Measurements from ENCODE around the gene ENGASE. TPM values are rescaled to one million over a fixed set of nuclear protein-coding genes. Genes with fewer than 3 reads are reported as not detected.

Gene ENGASE
- total RNA-seq, 4 donors from 2014 or later = 10.4 to 23.7 (median 19.1) TPM

GRCh38 chr17:79051306-79051705 is 23.3 kb upstream of the ENGASE start:
- no peak overlapping the region for H3K27ac ChIP-seq (replicated peaks in 1 of 4)
- DNase-seq (ENCODE audit: extremely low spot score) = no peak
- WGBS = 90% methylated on average over 6 of the region's 6 CpGs
- peaks cover 0 to 42% (median 29%) of the 10 kb centered on the region in 4 donors for H3K36me3 ChIP-seq
- no peak overlapping the region for H3K4me3 ChIP-seq
- H3K27me3 ChIP-seq = no peaks in the 10 kb centered on the region
- peaks cover 9 to 20% (median 16%) of the 10 kb centered on the region in 4 donors for H3K4me1 ChIP-seq
- peaks cover 0 to 15% (median 3%) of the 10 kb centered on the region in 4 donors for H3K9me3 ChIP-seq
- intact Hi-C loops (cut with DNase I) = no loop called here
- no peak for TF ChIP-seq POLR2A (IDR thresholded peaks at IDR 0.05; ENCODE audit: low read depth)
- TF ChIP-seq POLR2AphosphoS5 (IDR thresholded peaks at IDR 0.05) = no peak
- TF ChIP-seq EP300 (IDR thresholded peaks at IDR 0.05) = no peak
- TF ChIP-seq, protein P1, sequence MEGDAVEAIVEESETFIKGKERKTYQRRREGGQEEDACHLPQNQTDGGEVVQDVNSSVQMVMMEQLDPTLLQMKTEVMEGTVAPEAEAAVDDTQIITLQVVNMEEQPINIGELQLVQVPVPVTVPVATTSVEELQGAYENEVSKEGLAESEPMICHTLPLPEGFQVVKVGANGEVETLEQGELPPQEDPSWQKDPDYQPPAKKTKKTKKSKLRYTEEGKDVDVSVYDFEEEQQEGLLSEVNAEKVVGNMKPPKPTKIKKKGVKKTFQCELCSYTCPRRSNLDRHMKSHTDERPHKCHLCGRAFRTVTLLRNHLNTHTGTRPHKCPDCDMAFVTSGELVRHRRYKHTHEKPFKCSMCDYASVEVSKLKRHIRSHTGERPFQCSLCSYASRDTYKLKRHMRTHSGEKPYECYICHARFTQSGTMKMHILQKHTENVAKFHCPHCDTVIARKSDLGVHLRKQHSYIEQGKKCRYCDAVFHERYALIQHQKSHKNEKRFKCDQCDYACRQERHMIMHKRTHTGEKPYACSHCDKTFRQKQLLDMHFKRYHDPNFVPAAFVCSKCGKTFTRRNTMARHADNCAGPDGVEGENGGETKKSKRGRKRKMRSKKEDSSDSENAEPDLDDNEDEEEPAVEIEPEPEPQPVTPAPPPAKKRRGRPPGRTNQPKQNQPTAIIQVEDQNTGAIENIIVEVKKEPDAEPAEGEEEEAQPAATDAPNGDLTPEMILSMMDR (IDR thresholded peaks at IDR 0.05) = no peak

GRCh38 chr17:79052131-79052530 is 22.5 kb upstream of the ENGASE start:
- peaks cover 3 to 13% (median 9%) of the 10 kb centered on the region in 4 donors for H3K4me1 ChIP-seq
- no peak for DNase-seq (ENCODE audit: extremely low spot score)
- peaks cover 0 to 15% (median 3%) of the 10 kb centered on the region in 4 donors for H3K9me3 ChIP-seq
- WGBS = 67% methylated on average over 1 of the region's 1 CpG
- intact Hi-C loops (cut with DNase I) = no loop called here
- peaks cover 0 to 39% (median 25%) of the 10 kb centered on the region in 4 donors for H3K36me3 ChIP-seq
- no peaks in the 10 kb centered on the region for H3K27me3 ChIP-seq
- no peak overlapping the region for H3K27ac ChIP-seq (replicated peaks in 1 of 4)
- TF ChIP-seq POLR2AphosphoS5 (IDR thresholded peaks at IDR 0.05) = no peak
- no peak for TF ChIP-seq EP300 (IDR thresholded peaks at IDR 0.05)
- TF ChIP-seq, protein P1 (IDR thresholded peaks at IDR 0.05) = no peak
- TF ChIP-seq POLR2A (IDR thresholded peaks at IDR 0.05; ENCODE audit: low read depth) = no peak
- no peak overlapping the region for H3K4me3 ChIP-seq

DNA sequence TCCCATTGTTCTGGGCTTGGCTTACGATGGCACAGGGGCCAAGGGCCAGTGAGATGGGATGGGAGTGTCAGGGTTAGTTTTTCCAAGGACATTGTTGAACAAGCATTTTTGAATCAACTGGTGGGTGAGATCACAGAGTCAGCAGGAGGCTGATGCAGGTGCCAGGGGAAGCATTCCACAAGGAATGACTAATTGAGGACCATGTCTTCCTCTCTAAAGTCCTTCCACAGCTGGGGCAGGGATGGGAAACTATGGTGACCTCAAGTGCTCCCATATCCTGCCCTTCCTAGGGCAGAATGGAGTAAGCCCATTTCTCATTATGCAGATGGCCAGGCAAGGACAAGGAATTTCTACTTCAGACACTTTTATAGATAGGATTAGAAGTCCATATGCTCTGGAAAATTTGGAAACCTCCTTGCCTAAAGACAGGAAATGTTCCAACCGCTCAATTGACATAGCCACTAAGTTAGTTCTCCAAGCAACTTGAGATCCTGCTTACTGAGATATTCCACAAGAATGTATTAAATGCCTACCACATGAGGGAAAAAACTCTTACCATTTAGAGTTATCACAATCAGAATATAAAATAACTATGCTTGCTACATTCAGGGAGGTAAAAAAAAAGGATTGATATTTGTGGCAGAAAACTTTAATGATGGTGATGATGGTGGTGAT is 21.2 kb upstream of the ENGASE start:
- intact Hi-C loops (cut with DNase I) = no loop called here
- H3K9me3 ChIP-seq = peaks cover 0 to 15% (median 3%) of the 10 kb centered on the region in 4 donors
- peaks cover 0 to 4% (median 2%) of the 10 kb centered on the region in 4 donors for H3K4me1 ChIP-seq
- no peak overlapping the region for H3K27ac ChIP-seq (replicated peaks in 1 of 4)
- 81% methylated on average over 2 of the region's 2 CpGs for WGBS
- TF ChIP-seq EP300 (IDR thresholded peaks at IDR 0.05) = no peak
- TF ChIP-seq POLR2AphosphoS5 (IDR thresholded peaks at IDR 0.05) = peak in 1 of 2 donors; percentile 5
- TF ChIP-seq, protein P1 (IDR thresholded peaks at IDR 0.05) = no peak
- no peak for TF ChIP-seq POLR2A (IDR thresholded peaks at IDR 0.05; ENCODE audit: low read depth)
- no peak for DNase-seq (ENCODE audit: extremely low spot score)
- H3K4me3 ChIP-seq = no peak overlapping the region
- peaks cover 0 to 27% (median 14%) of the 10 kb centered on the region in 4 donors for H3K36me3 ChIP-seq
- H3K27me3 ChIP-seq = no peaks in the 10 kb centered on the region

DNA sequence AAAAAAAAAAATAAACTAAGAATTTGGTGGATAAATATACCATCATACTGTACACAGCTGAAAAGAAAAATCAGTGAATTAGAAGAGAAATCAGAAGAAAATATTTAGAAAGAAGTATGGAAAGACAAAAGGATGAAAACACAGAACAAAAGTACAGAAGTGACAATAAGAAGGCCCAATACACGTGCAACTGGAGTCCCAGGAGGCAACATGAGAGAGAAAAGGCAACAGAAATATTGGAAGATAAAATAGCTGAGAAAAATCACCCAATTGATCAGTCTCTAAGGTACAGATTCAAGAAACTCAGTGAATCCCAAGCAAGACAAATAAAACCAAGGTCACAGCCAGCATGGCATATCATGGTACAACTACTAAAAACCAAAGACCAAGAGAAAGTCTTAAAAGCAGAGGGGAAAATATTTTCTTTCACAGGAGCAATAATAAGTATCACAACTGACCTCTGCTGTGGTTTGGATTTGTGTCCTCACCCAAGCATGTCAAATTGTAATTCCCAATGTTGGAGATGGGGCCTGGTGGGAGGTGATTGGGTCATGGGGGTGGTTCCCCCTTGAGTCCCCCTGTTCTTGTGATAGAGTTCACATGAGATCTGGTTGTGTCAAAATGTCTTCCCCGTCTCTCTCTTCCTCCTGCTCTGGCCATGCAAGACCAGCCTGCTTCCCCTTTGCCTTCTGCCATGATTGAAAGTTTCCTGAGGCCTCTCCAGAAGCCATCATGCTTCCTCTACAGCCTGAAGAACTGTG is 20.2 kb upstream of the ENGASE start:
- no peak overlapping the region for H3K4me3 ChIP-seq
- H3K27me3 ChIP-seq = no peaks in the 10 kb centered on the region
- no peak for DNase-seq (ENCODE audit: extremely low spot score)
- H3K36me3 ChIP-seq = peaks cover 0 to 17% (median 4%) of the 10 kb centered on the region in 4 donors
- peak overlapping the region in 1 of 4 donors; percentile 8 for H3K27ac ChIP-seq (replicated peaks in 1 of 4)
- 68% methylated on average over 2 of the region's 2 CpGs for WGBS
- peaks cover 0 to 15% (median 3%) of the 10 kb centered on the region in 4 donors for H3K9me3 ChIP-seq
- intact Hi-C loops (cut with DNase I) = no loop called here
- no peaks in the 10 kb centered on the region for H3K4me1 ChIP-seq
- no peak for TF ChIP-seq POLR2A (IDR thresholded peaks at IDR 0.05; ENCODE audit: low read depth)
- no peak for TF ChIP-seq EP300 (IDR thresholded peaks at IDR 0.05)
- TF ChIP-seq, protein P1 (IDR thresholded peaks at IDR 0.05) = no peak
- TF ChIP-seq POLR2AphosphoS5 (IDR thresholded peaks at IDR 0.05) = no peak
